GM10266 (cell line): Measurements from ENCODE around the gene RASAL2.

Source experiments
- DNase-seq: peaks from one replicate; pipeline ENCODE4 v3.0.0; 2012; ENCODE audit errors: extremely low spot score
- TF ChIP-seq, protein P1 (sequence below): IDR thresholded peaks from 2 replicates; pipeline ENCODE4 v1.5.1; 2012; ENCODE audit warnings: mild to moderate bottlenecking, low read depth; ENCODE audit not compliant: control insufficient read depth, insufficient read depth; ENCODE audit errors: missing control alignments

The RASAL2 gene

DNA sequence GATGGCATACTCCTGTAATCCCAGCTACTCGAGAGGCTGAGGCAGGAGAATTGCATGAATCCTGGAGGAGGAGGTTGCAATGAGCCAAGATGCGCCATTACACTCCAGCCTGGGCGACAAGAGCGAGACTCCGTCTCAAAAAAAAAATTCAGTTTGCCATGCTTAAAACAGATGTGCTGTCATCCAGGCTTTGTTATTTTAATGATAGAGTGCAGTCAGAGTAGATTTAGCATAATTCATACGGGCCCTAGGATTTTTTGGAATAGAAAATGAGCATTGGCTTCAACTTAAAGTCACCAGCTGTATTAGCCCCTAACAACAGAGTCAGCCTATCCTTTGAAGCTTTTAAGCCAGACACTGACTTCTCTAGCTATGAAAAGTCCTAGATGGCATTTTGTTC lies 124.6 kb downstream of the RASAL2 start:
- TF ChIP-seq, protein P1, sequence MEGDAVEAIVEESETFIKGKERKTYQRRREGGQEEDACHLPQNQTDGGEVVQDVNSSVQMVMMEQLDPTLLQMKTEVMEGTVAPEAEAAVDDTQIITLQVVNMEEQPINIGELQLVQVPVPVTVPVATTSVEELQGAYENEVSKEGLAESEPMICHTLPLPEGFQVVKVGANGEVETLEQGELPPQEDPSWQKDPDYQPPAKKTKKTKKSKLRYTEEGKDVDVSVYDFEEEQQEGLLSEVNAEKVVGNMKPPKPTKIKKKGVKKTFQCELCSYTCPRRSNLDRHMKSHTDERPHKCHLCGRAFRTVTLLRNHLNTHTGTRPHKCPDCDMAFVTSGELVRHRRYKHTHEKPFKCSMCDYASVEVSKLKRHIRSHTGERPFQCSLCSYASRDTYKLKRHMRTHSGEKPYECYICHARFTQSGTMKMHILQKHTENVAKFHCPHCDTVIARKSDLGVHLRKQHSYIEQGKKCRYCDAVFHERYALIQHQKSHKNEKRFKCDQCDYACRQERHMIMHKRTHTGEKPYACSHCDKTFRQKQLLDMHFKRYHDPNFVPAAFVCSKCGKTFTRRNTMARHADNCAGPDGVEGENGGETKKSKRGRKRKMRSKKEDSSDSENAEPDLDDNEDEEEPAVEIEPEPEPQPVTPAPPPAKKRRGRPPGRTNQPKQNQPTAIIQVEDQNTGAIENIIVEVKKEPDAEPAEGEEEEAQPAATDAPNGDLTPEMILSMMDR, result no peak
- DNase-seq, result no peak

DNA sequence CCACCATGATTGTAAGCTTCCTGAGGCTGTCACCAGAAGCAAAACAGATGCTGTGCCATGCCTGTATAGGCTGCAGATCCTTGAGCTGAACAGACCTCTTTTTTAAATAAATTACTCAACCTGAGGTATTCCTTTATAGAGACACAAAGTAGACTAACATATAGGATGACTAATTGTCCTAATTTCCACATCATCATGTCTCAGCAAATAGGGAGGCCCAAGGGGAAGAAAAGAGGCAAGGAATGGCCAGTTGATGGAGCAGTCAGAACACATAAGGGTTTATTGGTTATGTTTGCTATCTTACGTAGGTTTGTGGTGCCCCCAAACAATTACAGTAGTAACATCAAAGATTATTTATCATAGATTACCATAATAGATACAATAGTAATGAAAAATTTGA lies 126.2 kb downstream of the RASAL2 start:
- TF ChIP-seq, protein P1, result no peak
- no peak for DNase-seq

DNA sequence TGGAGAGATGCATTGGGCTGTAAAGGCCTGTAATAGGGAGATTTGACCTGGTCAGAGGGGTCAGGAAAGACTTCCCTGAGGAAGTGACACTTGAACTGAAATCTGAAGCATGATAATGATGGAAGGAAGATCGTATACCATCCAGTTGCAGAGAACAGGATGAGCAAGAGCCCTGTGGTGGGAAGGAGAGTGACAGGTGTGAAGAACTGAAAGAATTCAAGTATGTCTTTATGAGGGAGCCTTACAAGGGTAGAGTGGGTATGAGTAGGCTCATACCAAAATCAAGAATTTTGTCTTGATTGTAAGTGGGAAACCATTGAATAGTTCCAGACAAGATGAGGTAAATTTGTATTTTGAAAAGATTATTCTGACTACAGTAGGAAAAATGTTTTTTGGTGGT lies 129.4 kb downstream of the RASAL2 start:
- TF ChIP-seq, protein P1, result no peak
- DNase-seq, result no peak

DNA sequence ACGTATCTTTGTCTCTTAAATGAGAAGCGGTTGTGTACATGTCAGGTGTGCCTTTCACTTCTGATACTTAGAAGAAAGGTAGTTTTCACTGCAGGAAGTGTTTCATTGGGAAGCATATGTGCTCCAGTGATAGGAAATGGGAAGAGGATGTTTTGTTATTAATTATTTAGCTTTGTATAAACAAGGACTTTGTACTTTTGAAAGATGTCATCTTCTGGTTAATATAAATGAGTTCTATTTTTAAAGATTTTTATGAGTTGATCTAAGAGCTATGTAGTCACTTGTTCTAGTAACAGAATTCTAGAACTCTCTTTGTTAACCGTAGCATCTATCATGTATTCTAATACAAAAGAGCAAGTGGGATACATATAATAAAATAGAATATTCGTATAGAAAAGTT lies 130.5 kb downstream of the RASAL2 start:
- TF ChIP-seq, protein P1, result no peak
- DNase-seq, result no peak

DNA sequence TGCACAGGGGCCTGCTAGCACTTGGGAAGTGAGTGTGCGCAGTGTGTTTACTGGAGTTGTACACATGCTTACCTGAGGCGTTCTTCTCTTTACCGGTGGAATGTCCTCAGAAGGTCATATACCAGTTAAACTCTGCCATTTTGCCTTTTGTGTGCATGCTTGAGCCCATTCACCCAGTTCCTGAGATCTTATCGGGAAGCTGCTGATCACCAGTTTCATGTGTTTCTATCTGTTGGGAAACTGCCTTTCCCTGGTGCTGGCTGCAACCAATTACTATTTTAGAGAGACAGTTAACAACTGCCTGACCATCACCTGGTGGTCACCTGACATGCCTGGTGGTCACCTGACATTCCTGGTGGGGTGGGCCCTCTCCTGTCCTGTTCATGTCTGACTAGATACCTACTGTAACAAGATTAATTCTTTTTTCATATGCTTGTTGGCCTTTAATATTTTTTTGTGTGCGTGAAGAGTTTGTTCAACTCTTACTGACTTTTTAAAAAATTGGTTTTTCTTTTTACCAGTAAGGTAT lies 137.0 kb downstream of the RASAL2 start:
- no peak for DNase-seq
- TF ChIP-seq, protein P1, result no peak

DNA sequence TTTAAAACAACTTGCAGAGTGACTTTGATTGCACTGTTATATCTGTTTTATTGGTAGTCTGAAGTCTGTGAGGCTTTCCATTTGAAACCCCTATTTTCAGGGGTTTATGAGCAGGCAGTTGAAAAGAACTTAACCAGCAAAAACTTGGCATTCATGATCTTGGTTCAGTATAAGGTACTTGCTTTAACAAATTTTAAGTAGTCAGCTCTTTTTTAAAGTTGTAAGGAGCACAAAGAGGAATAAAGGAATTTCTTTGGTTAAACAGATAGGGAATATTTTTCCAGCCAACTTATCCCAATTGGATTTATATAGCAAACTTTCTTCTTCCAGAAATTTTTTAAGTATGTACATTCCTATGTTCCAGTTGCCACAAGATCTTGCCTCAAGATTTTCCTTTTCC lies 138.2 kb downstream of the RASAL2 start:
- DNase-seq, result no peak
- TF ChIP-seq, protein P1, result no peak

DNA sequence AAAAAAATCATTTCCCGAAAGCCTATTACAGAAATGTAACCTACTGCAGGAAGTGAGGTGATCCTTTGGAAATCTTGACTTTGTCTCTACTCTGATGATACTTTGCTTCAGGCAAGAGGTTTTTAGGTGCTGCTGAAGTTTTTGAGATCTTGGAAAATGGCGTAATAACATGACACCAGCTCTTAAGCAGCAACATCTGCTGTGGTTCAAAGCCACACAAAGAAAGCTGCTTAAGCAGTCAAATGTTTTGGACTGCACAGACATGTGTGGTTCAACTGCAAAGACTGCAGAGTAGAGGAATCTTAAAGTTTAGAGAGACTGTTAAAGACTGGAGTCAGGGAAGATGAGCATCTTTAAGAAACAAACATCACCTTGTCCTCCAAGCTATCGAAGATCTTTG lies 139.0 kb downstream of the RASAL2 start:
- TF ChIP-seq, protein P1, result no peak
- DNase-seq, result no peak
